Rectal smooth muscle tissue (tissue), 1 donor: ENCODE data around the gene MADD.

ENCODE experiments used
- H3K27ac ChIP-seq: one replicate; pipeline ENCODE4 v1.7.0; 2013; ENCODE audit warnings: low read depth, low read length, inconsistent platforms
- H3K27me3 ChIP-seq: one replicate; pipeline ENCODE4 v1.7.0; 2013; ENCODE audit warnings: low read length; ENCODE audit not compliant: control insufficient read depth, insufficient read depth
- H3K36me3 ChIP-seq: one replicate; pipeline ENCODE4 v1.7.0; 2013; ENCODE audit warnings: low read length; ENCODE audit not compliant: control insufficient read depth, insufficient read depth
- H3K4me1 ChIP-seq: one replicate; pipeline ENCODE4 v1.7.0; 2013; ENCODE audit warnings: low read length; ENCODE audit not compliant: control insufficient read depth, insufficient read depth
- H3K4me3 ChIP-seq: one replicate; pipeline ENCODE4 v1.7.0; 2013; ENCODE audit warnings: low read length
- H3K9ac ChIP-seq: one replicate; pipeline ENCODE4 v1.7.0; 2013; ENCODE audit warnings: low read length

The MADD gene

GRCh38 chr11:47317064-47317828, 47.3 kb downstream of the MADD start:
- H3K4me1 ChIP-seq, result no peaks in the 10 kb centered on the region
- H3K9ac ChIP-seq, result no peak overlapping the region
- H3K4me3 ChIP-seq, result no peak overlapping the region
- H3K27ac ChIP-seq, result no peak overlapping the region
- H3K36me3 ChIP-seq, result peaks cover 19% of the 10 kb centered on the region
- H3K27me3 ChIP-seq, result no peaks in the 10 kb centered on the region

- Histone ChIP-seq H3K4me1 (no peaks in the 10 kb centered on the region), H3K27ac (no peak overlapping the region), H3K9ac (no peak overlapping the region), H3K27me3 (no peaks in the 10 kb centered on the region), H3K36me3 (peaks cover 19% of the 10 kb centered on the region), H3K4me3 (no peak overlapping the region)
Measured at GRCh38 chr11:47318166-47318565, 48.2 kb downstream of the MADD start.

GRCh38 chr11:47324520-47324919, 54.6 kb downstream of the MADD start:
- H3K4me1 ChIP-seq, result no peaks in the 10 kb centered on the region
- no peak overlapping the region for H3K4me3 ChIP-seq
- no peak overlapping the region for H3K9ac ChIP-seq
- no peak overlapping the region for H3K27ac ChIP-seq
- H3K36me3 ChIP-seq, result peaks cover 45% of the 10 kb centered on the region
- H3K27me3 ChIP-seq, result no peaks in the 10 kb centered on the region

- Histone ChIP-seq H3K36me3 (peaks cover 47% of the 10 kb centered on the region), H3K9ac (no peak overlapping the region)
Measured at GRCh38 chr11:47325271-47326041, 55.5 kb downstream of the MADD start.

GRCh38 chr11:47326198-47326597, 56.3 kb downstream of the MADD start:
- no peak overlapping the region for H3K27ac ChIP-seq
- H3K36me3 ChIP-seq, result peaks cover 47% of the 10 kb centered on the region
- no peaks in the 10 kb centered on the region for H3K27me3 ChIP-seq
- no peak overlapping the region for H3K4me3 ChIP-seq
- no peaks in the 10 kb centered on the region for H3K4me1 ChIP-seq
- H3K9ac ChIP-seq, result no peak overlapping the region

More at GRCh38 chr11:47325271-47326041, 55.5 kb downstream of the MADD start:
- no peaks in the 10 kb centered on the region for H3K4me1 ChIP-seq
- no peak overlapping the region for H3K4me3 ChIP-seq
- H3K27me3 ChIP-seq, result no peaks in the 10 kb centered on the region
- no peak overlapping the region for H3K27ac ChIP-seq

GRCh38 chr11:47327025-47327424, 57.1 kb downstream of the MADD start:
- Histone ChIP-seq H3K4me3 (no peak overlapping the region), H3K27me3 (no peaks in the 10 kb centered on the region), H3K4me1 (no peaks in the 10 kb centered on the region), H3K27ac (no peak overlapping the region), H3K36me3 (peaks cover 47% of the 10 kb centered on the region), H3K9ac (no peak overlapping the region)

DNA sequence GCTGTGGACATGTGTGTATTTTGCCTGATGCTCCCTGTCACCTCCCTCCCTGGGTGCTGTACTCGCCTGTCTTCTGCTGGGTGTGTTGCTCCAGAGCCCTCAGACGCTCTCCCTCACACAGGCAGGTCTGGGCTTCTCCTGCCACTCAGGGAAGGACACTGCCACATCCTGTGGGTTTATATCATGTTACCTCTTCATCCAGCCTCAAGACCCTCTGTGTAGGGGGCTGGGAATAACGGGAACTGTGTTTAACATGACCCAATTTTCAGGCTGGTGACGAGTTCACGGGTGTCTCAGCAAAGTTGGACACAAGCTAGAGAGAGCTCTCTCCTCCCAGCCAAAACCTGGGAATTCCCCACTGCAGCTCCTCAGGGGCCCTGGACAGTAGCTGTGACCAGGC, 58.0 kb downstream of the MADD start:
- Histone ChIP-seq H3K4me3 (no peak overlapping the region), H3K27ac (no peak overlapping the region), H3K9ac (no peak overlapping the region), H3K27me3 (no peaks in the 10 kb centered on the region), H3K36me3 (peaks cover 45% of the 10 kb centered on the region), H3K4me1 (no peaks in the 10 kb centered on the region)

- Histone ChIP-seq H3K27me3 (no peaks in the 10 kb centered on the region), H3K4me3 (no peak overlapping the region), H3K4me1 (no peaks in the 10 kb centered on the region), H3K27ac (no peak overlapping the region), H3K9ac (no peak overlapping the region), H3K36me3 (peaks cover 45% of the 10 kb centered on the region)
Measured at GRCh38 chr11:47328449-47329390, 58.8 kb downstream of the MADD start.

- no peaks in the 10 kb centered on the region for H3K27me3 ChIP-seq
- H3K9ac ChIP-seq, result no peak overlapping the region
- H3K4me1 ChIP-seq, result no peaks in the 10 kb centered on the region
- no peak overlapping the region for H3K4me3 ChIP-seq
- no peak overlapping the region for H3K27ac ChIP-seq
- peaks cover 45% of the 10 kb centered on the region for H3K36me3 ChIP-seq
Measured at GRCh38 chr11:47329431-47329986, 59.6 kb downstream of the MADD start.

DNA sequence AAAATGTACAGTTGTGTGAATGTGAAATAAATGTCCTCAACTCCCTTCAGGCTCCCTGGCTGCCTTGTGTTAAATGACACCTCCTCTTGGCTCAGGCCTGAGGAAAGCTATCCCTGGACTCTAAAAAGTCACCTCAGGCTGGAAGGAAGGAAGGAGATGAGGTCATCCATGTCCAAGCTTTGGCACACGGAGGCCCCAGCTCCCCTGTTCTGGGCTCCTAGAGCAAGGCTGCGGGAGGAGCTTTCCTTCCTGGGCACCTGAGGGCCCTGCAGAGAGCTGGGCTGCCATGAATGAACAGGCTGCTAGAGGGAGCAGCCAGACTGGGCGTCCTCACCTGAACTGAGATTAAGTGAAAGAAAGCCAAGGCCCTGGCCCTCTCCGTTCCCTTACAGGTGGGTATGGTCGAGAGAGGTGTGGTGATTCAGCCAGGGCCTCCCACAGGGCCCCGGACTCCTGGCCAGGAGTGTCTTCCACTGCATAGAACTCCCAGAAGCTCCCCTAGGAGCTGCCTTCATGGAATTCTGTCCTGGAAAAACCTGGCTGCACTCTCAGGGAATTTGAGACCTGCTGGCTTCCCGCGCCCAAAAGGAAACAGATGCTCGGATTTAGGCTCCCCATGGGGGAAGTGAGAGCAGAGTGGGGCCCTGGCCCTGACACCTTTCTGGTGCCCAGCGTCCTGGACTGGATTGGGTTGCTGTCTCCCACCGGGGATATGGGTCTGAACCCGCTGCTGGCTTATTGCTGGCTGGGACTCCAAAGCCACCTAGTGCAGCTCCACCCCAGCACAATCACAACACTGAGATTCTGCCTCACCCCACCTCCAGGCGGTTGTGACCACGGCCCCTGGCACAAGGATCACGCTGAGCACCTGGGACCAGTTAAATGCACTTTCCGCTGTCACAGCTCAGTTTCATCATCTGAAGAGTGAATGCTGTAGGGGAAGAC, 60.3 kb downstream of the MADD start:
- Histone ChIP-seq H3K4me3 (no peak overlapping the region), H3K27me3 (no peaks in the 10 kb centered on the region), H3K4me1 (no peaks in the 10 kb centered on the region), H3K9ac (no peak overlapping the region), H3K27ac (no peak overlapping the region), H3K36me3 (peaks cover 39% of the 10 kb centered on the region)
